HL-60/S4 (cell line): Measurements from ENCODE around the gene TCTN3.
"Not testable (repeated sequence)": the region's sequence is repeated elsewhere in the genome, so short reads cannot be mapped to it uniquely, and the experiment has no call there.

Experiments used
- in situ Hi-C: fragments of 300-500 bp; cut with MboI; formaldehyde crosslinking; loops from 2 replicates; pipeline ENCODE4 v1.14.3; 2022; ENCODE audit warnings: low sequenced_read_pairs

The TCTN3 gene

GRCh38 chr10:95693668-95694534 lies at the start of gene TCTN3:
TSS of gene TCTN3 (minus strand) at chr10:95693927. CDS start at chr10:95693899, 28 bp downstream.
- in situ Hi-C loops = no loop called here

GRCh38 chr10:95742962-95743535 lies 49.3 kb upstream of the TCTN3 start:
- in situ Hi-C loops = no loop called here

GRCh38 chr10:95742485-95742884 lies 48.8 kb upstream of the TCTN3 start:
- in situ Hi-C loops = no loop called here

- in situ Hi-C loops = no loop called here
Observed at GRCh38 chr10:95741807-95742467, 48.2 kb upstream of the TCTN3 start.

- in situ Hi-C loops = no loop called here
Observed at GRCh38 chr10:95739056-95739455, 45.3 kb upstream of the TCTN3 start.

GRCh38 chr10:95732907-95733306 lies 39.2 kb upstream of the TCTN3 start:
- in situ Hi-C loops = not testable (repeated sequence)

- in situ Hi-C loops = no loop called here
Observed at GRCh38 chr10:95730233-95730632, 36.5 kb upstream of the TCTN3 start.

GRCh38 chr10:95729323-95730055 lies 35.8 kb upstream of the TCTN3 start:
- in situ Hi-C loops = no loop called here

- in situ Hi-C loops = no loop called here
Observed at GRCh38 chr10:95728526-95728925, 34.8 kb upstream of the TCTN3 start.

- in situ Hi-C loops = not testable (repeated sequence)
Observed at GRCh38 chr10:95722496-95722895, 28.8 kb upstream of the TCTN3 start.

- in situ Hi-C loops = not testable (repeated sequence)
Observed at GRCh38 chr10:95720745-95721144, 27.0 kb upstream of the TCTN3 start.

GRCh38 chr10:95716866-95717265 lies 23.1 kb upstream of the TCTN3 start:
- in situ Hi-C loops = no loop called here

GRCh38 chr10:95716466-95716865 lies 22.7 kb upstream of the TCTN3 start:
- in situ Hi-C loops = no loop called here

- in situ Hi-C loops = no loop called here
Observed at GRCh38 chr10:95711492-95711891, 17.8 kb upstream of the TCTN3 start.

- in situ Hi-C loops = no loop called here
Observed at GRCh38 chr10:95706990-95707389, 13.3 kb upstream of the TCTN3 start.

GRCh38 chr10:95706573-95706972 lies 12.8 kb upstream of the TCTN3 start:
- in situ Hi-C loops = no loop called here

- in situ Hi-C loops = loop anchor here (5.0 kb wide), 1 partner anchor 144 kb away; no protein-coding TSS in a partner anchor
Observed at GRCh38 chr10:95698415-95698814, 4.7 kb upstream of the TCTN3 start.

- in situ Hi-C loops = loop anchor here (5.0 kb wide), 1 partner anchor 145 kb away; no protein-coding TSS in a partner anchor
Observed at GRCh38 chr10:95697429-95697828, 3.7 kb upstream of the TCTN3 start.

GRCh38 chr10:95694665-95695064 lies 938 bp upstream of the TCTN3 start:
- in situ Hi-C loops = loop anchor here (5.0 kb wide), 1 partner anchor 148 kb away; no protein-coding TSS in a partner anchor

GRCh38 chr10:95693071-95693667 lies 558 bp downstream of the TCTN3 start:
- in situ Hi-C loops = no loop called here

GRCh38 chr10:95691281-95691680 lies 2.4 kb downstream of the TCTN3 start:
- in situ Hi-C loops = no loop called here
